ENCODE data around the gene FLG.
"Not testable (repeated sequence)": the region's sequence is repeated elsewhere in the genome, so short reads cannot be mapped to it uniquely, and the experiment has no call there.

Gene FLG

GRCh38 chr1:152313319-152313801 is 11.7 kb downstream of the FLG start:
- in situ Hi-C loops (cut with HindIII; ENCODE audit: low pct_unique_long_range_greater_than_20kb, low sequenced_read_pairs), result no loop called here
- no peak for DNase-seq (ENCODE audit: low read depth in 1 of 2, low spot score in 1 of 2)
- no peak for TF ChIP-seq JUND (IDR thresholded peaks at IDR 0.05; ENCODE audit: low read depth)

DNA sequence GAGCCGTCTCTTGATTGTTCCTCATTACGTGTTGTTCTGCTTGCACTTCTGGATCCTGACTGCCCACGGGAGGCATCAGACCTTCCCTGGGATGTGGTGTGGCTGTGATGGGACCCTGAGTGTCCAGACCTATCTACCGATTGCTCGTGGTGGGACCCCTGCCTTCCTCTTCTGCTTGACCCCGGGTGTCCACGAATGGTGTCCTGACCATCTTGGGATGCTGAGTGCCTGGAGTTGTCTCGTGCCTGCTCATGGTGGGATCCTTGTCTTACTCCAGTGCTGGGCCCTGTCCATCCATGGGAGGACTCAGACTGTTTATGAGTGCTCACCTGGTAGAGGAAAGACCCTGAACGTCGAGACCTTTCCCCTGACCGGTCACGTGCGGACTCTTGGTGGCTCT is 12.9 kb downstream of the FLG start:
- DNase-seq (ENCODE audit: low read depth in 1 of 2, low spot score in 1 of 2); in situ Hi-C loops (cut with HindIII; ENCODE audit: low pct_unique_long_range_greater_than_20kb, low sequenced_read_pairs): not testable (repeated sequence)

DNA sequence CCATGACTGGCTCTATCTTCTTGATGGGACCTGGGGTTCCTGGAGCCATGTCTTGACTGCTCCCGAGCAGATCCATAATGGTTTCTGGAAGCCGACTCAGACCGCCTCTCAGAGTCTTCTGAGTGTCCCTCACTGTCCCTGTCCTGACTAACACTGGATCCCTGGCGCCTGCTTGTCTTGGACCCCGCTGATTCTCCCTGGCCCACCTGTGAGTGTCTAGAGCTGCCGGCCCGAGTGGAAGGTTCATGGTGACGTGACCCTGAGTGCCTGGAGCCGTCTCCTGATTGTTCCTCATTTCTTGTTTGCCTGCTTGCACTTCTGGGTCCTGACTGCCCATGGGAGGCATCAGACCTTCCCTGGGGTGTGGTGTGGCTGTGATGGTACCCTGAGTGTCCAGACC is 15.1 kb downstream of the FLG start:
- no peak for DNase-seq (ENCODE audit: low read depth in 1 of 2, low spot score in 1 of 2)
- no peak for TF ChIP-seq JUND (IDR thresholded peaks at IDR 0.05; ENCODE audit: low read depth)
- in situ Hi-C loops (cut with HindIII; ENCODE audit: low pct_unique_long_range_greater_than_20kb, low sequenced_read_pairs), result no loop called here

DNA sequence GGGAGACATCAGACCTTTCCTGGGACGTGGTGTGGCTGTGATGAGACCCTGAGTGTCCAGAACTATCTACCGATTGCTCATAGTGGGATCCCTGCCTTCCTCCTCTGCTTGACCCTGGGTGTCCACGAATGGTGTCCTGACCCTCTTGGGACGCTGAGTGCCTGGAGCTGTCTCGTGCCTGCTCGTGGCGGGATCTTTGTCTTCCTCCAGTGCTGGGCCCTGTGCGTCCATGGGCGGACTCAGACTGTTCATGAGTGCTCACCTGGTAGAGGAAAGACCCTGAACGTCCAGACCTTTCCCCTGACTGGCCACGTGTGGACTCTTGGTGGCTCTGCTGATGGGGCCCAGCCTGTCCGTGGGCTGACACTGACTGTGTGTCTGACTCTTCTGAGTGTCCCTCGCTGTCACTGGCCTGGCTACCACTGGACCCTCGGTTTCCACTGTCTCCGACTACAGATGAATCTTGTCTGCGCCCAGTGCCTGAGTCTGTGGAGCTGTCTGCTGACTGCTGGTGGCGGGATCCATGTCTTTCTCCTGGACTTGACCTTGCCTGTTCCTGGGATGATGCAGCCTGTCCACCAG is 15.6 kb downstream of the FLG start:
- DNase-seq (ENCODE audit: low read depth in 1 of 2, low spot score in 1 of 2); in situ Hi-C loops (cut with HindIII; ENCODE audit: low pct_unique_long_range_greater_than_20kb, low sequenced_read_pairs): not testable (repeated sequence)

GRCh38 chr1:152308758-152309157 is 16.3 kb downstream of the FLG start:
- in situ Hi-C loops (cut with HindIII; ENCODE audit: low pct_unique_long_range_greater_than_20kb, low sequenced_read_pairs); DNase-seq (ENCODE audit: low read depth in 1 of 2, low spot score in 1 of 2): not testable (repeated sequence)

DNA sequence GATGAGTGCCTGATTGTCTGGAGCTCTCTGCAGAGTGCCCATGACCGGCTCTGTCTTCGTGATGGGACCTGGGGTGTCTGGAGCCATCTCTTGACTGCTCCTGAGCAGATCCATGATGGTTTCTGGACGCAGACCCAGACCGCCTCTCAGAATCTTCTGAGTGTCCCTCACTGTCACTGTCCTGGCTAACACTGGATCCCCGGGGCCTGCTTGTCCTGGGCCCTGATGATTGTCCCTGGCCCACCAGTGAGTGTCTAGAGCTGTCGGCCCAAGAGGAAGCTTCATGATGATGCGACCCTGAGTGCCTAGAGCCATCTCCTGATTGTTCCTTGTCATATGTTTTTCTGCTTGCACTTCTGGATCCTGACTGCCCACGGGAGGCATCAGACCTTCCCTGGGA is 17.1 kb downstream of the FLG start:
- DNase-seq (ENCODE audit: low read depth in 1 of 2, low spot score in 1 of 2); in situ Hi-C loops (cut with HindIII; ENCODE audit: low pct_unique_long_range_greater_than_20kb, low sequenced_read_pairs): not testable (repeated sequence)

GRCh38 chr1:152306123-152306522 is 18.9 kb downstream of the FLG start:
- in situ Hi-C loops (cut with HindIII; ENCODE audit: low pct_unique_long_range_greater_than_20kb, low sequenced_read_pairs); DNase-seq (ENCODE audit: low read depth in 1 of 2, low spot score in 1 of 2): not testable (repeated sequence)

DNA sequence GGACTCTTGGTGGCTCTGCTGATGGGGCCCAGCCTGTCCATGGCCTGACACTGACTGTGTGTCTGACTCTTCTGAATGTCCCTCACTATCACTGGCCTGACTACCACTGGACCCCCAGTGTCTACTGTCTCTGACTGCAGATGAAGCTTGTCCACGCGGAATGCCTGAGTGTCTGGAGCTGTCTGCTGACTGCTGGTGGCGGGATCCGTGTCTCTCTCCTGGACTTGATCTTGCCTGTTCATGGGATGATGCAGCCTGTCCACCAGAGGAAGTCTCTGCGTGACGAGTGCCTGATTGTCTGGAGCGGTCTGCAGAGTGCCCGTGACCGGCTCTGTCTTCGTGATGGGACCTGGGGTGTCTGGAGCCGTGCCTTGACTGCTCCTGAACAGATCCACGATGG is 20.3 kb downstream of the FLG start:
- DNase-seq (ENCODE audit: low read depth in 1 of 2, low spot score in 1 of 2); in situ Hi-C loops (cut with HindIII; ENCODE audit: low pct_unique_long_range_greater_than_20kb, low sequenced_read_pairs): not testable (repeated sequence)

- DNase-seq (ENCODE audit: low read depth in 1 of 2, low spot score in 1 of 2); in situ Hi-C loops (cut with HindIII; ENCODE audit: low pct_unique_long_range_greater_than_20kb, low sequenced_read_pairs): not testable (repeated sequence)
Measured at GRCh38 chr1:152303139-152303872, 21.7 kb downstream of the FLG start.

- in situ Hi-C loops (cut with HindIII; ENCODE audit: low pct_unique_long_range_greater_than_20kb, low sequenced_read_pairs); DNase-seq (ENCODE audit: low read depth in 1 of 2, low spot score in 1 of 2): not testable (repeated sequence)
Measured at GRCh38 chr1:152256394-152256793, 68.6 kb downstream of the FLG start.

Measured in T47D (cell line).